Cortex of kidney (tissue), 1 donor: ENCODE results near the gene BRD2.

Source experiments
- DNase-seq: peaks from one replicate; lab custom pipeline; 2025; lab: John Stamatoyannopoulos, UW

The BRD2 gene

DNA sequence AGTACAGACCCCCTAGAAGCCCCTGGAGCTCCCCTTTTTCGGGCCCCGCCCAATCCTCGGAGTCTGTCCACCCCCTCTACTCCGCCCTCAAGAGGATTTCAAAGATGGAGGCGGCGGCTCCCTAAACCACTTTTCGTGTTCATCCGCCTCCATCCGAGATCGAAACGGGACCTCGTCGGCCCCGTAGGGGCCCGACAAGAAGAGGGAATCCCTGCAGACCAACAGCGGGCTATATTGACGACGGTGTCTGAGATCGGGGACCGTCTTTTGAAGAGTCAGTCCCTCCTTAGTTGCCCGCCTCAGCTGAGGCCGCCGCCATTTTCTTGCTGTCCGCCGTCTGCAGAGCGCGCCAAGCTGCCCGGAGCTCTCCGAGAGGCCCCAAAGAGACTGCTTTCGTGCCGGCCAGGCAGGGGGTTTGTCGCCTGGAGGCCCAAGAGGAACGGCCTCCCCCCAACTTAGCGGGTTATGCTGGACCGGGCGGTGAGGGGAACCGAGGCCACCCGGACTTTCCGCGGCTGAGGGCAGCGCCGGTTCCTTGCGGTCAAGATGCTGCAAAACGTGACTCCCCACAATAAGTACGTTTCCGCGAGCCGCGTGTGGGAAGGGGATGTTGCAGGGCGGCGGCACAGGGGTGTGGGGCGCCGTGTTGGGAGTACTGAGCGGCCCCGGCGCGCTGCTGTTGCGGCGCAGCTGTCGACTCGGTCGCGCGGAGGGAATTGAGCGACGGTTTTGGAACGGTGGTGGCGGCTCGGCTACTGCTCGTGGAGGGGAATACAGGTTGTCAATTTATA, 4.2 kb downstream of the BRD2 start:
- DNase-seq = no peak

DNA sequence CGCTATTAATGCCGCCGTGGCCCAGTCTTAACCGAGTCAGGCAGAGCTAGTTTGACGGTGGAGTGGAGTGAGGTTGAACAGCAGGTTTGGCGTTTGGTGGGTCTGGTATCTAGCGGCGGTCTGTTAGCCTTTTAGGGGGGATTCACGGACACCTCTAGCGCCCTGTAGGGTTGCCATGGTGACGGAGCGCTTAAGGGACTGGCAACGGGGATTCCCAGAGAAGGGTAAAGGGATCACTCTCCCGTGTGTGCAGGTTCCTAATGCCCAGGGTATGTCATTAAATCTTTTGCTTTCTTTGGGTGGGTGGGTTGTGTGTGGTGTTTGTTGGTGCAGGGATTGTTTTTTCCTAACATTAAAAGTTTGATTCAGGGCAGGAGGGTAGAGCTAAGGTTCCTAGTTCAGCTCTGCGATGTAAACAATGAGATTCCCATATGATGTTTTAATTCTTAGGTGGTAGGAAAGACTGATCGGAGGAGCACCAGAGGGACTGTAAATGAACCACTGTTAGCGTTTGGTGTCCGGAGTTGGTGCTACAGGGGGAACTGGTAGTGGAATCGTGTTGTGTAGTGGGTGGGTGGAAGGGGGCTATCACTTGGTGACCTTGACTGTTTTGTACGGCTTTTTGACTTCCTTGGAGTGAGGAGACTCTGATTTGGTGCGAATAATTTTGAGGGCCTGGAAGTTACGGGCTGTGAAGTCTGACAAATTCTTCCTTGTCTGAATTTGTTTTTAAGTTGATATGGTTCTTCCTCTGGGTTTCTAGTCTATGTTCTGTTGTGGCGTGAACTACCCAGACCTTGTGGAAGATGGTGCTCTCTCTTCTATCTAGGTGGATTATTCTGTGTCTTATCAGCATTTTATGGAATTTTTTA, 5.0 kb downstream of the BRD2 start:
- no peak for DNase-seq

DNA sequence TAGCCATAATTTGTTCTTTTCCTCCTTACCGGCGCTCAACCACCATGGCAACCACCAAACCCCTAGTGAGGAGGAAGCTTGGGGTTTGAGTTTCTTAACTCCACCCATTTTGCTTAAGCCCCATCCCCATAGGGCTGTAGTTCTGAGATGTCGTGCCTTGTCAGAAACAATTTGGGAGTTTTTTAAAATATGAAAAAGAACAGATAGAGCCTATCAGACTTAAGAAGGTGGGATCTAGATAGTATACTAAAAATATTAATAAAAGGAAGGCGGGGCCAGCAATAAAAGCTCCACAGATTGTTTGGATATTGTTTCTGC, 5.6 kb downstream of the BRD2 start:
- DNase-seq = no peak

DNA sequence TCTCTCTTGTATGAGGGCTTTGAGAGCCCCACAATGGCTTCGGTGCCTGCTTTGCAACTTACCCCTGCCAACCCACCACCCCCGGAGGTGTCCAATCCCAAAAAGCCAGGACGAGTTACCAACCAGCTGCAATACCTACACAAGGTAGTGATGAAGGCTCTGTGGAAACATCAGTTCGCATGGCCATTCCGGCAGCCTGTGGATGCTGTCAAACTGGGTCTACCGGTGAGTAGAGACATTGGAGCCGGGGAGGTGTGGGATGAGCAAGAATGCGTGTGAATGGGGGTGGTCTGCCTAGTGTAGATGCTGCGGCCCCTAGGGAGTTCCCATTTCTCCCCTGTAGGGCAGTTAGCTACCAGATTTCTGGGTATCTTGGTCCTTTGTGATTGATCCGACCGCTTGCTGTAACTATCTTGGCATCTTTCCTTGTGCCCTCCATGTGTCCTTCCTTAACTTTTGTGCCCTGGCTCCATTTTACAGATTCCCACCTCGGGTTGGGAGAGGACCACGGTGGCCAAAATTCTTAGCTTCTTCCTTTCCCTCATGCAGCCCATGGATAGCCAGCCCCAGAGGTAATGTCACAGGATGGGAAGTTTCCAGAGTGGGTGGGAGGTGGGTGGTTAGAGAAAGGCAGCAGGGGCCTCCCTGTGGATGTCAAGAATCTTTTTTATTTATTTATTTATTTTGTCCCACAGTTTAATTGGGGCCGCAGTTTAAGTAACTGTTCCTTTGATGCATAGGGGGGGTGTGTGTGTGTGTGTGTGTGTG, 6.3 kb downstream of the BRD2 start:
- no peak for DNase-seq

DNA sequence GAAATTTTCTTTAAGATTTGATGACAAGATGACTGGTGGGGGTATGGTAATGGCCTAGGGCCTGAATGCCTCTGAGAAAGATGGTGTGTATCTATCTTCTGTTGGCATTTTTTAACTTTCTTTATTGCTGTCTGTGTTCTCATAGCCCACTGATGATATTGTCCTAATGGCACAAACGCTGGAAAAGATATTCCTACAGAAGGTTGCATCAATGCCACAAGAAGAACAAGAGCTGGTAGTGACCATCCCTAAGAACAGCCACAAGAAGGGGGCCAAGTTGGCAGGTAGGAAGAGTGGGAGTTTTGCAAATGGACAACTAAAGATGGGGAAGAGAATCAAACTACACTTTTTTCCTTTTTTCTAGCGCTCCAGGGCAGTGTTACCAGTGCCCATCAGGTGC, 7.5 kb downstream of the BRD2 start:
- DNase-seq = no peak

DNA sequence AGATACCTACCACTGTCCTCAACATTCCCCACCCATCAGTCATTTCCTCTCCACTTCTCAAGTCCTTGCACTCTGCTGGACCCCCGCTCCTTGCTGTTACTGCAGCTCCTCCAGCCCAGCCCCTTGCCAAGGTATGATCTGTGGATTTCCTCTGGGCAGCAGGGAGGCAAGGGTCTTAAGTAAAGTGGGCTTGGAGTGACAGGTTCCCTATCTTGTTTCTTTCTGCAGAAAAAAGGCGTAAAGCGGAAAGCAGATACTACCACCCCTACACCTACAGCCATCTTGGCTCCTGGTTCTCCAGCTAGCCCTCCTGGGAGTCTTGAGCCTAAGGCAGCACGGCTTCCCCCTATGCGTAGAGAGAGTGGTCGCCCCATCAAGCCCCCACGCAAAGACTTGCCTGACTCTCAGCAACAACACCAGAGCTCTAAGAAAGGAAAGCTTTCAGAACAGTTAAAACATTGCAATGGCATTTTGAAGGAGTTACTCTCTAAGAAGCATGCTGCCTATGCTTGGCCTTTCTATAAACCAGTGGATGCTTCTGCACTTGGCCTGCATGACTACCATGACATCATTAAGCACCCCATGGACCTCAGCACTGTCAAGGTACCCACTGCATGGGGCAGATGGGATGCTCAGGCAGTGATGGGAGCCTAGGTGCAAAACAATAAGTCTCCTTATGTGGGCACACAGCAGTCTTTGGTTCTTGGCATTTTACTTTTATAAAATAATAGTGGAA, 8.1 kb downstream of the BRD2 start:
- no peak for DNase-seq

DNA sequence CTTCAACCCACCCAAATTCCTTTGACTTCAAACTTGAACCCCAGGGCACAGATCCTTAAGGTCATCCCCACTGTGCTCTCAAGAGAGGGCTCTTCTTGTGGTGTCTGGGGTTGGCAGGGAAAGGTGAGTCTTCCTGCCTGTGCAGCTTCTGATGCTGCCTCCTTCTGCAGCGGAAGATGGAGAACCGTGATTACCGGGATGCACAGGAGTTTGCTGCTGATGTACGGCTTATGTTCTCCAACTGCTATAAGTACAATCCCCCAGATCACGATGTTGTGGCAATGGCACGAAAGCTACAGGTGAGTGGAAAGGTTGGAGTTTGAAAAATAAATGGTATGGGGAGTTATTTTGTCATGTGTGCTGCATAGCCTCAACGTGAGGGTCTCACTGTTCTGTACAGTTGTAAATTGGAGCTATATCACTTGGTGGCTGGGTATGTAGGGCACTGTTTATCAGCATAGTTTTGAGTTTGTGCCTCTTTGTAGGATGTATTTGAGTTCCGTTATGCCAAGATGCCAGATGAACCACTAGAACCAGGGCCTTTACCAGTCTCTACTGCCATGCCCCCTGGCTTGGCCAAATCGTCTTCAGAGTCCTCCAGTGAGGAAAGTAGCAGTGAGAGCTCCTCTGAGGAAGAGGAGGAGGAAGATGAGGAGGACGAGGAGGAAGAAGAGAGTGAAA, 9.0 kb downstream of the BRD2 start:
- no peak for DNase-seq

DNA sequence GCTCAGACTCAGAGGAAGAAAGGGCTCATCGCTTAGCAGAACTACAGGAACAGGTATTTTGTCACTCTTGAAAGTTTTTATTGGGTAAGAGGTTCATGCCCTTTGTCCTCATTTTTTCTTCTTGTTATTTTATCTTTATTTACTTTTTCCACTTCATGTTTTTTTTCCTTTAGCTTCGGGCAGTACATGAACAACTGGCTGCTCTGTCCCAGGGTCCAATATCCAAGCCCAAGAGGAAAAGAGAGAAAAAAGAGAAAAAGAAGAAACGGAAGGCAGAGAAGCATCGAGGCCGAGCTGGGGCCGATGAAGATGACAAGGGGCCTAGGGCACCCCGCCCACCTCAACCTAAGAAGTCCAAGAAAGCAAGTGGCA, 9.5 kb downstream of the BRD2 start:
- DNase-seq = no peak

DNA sequence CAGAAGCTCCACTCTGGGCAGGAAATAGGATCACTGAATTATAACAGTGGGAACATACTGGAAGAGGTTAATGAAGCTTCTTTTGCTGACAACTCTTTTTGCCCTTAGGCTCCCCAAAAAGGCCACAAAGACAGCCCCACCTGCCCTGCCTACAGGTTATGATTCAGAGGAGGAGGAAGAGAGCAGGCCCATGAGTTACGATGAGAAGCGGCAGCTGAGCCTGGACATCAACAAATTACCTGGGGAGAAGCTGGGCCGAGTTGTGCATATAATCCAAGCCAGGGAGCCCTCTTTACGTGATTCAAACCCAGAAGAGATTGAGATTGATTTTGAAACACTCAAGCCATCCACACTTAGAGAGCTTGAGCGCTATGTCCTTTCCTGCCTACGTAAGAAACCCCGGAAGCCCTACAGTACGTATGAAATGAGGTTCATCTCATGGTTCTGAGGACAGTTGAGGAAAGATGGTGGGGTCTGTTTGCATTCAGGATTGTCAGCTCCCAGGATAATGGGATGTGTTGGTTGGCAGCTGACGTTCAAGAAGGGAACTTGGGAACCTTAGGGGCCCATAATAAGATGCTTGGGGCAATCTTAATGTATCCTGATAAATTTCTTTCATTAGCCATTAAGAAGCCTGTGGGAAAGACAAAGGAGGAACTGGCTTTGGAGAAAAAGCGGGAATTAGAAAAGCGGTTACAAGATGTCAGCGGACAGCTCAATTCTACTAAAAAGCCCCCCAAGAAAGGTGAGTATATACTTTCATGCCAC, 11.5 kb downstream of the BRD2 start:
- DNase-seq = no peak

DNA sequence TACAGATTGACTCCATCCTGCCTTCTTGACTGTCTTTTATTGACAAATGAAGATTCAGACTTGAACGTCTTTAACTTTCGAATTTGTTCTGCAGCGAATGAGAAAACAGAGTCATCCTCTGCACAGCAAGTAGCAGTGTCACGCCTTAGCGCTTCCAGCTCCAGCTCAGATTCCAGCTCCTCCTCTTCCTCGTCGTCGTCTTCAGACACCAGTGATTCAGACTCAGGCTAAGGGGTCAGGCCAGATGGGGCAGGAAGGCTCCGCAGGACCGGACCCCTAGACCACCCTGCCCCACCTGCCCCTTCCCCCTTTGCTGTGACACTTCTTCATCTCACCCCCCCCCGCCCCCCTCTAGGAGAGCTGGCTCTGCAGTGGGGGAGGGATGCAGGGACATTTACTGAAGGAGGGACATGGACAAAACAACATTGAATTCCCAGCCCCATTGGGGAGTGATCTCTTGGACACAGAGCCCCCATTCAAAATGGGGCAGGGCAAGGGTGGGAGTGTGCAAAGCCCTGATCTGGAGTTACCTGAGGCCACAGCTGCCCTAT, 12.2 kb downstream of the BRD2 start:
- no peak for DNase-seq

DNA sequence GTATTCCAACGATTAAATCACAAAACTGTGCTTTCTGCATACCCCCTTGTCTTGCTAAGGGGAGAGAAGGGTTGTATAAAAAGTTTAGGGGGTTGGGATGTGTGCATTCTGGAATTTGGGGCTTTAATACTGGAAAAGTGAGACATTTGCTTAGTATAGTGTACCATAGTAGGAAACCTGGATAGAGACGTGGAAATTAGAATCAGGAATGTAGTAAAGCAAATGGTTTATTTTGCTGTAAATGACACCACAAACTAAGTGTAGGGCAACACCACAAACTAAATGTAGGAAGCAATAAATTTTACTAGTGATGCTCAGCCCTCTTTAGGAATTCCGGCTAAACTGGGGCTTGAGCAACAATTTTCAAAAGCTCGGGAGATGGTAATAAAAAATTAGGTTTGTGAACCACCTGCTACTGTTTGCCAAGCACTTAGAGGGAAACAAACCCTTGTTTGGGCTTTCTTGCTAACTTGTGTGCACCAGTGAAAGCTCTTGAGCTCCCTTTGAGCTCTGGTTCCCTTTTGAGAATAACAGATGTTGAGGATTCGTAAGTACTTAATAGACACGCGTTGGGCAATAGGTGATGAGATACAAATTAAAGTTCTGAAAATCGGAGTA, 13.8 kb downstream of the BRD2 start:
- no peak for DNase-seq

DNA sequence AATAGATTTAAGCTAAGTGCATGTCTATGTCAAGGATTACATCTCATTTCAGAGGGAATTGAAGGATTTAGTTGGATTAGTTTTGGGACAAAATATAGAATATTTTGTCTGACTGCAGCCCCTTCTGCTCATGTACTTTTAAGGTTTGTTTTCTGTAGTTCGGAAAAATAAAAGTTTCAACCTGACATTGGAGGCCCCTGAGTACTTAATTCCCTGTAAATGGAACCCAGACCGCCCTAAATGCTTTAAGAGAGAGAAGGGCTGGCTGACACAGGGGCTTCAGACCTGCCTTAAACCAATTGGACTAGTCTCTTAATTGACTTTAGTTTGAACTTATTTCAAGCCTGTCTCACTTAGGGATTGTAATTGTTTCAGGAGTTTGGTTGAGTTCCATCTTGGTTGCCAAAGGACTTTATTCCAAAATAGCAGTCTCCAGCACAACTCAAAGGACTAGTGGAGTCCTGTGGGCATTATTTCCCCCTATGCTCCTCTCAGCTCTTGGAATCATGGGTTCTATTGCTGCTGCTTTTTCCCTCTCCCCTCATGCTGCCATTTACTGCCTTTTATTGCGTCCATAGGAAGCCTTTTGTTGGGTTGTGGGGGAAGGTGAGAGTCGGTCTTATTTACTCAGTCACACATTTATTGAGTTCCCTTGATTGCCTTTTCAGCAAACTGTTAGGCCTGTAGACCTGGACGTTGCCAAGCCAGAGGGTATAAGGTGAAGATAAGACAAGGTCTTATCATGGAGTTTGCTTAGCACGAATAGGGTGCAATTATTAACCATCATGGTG, 14.5 kb downstream of the BRD2 start:
- no peak for DNase-seq

DNA sequence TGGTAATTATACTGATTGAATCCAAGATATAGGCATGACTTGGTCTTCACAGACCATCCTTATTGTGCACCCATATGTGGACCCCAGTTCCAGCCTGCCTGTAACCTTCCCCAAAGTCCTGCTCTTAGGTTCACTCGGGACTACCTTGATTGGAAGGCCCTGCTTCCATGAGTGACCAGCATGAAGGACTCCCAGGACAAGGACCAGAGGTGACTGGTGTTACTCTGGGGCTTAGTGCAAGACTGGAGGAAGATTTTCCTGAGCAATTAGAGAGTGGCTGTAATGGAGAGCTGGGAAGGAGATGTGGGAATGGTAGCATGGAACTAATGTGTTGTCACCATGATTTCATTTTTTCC, 15.1 kb downstream of the BRD2 start:
- DNase-seq = no peak

DNA sequence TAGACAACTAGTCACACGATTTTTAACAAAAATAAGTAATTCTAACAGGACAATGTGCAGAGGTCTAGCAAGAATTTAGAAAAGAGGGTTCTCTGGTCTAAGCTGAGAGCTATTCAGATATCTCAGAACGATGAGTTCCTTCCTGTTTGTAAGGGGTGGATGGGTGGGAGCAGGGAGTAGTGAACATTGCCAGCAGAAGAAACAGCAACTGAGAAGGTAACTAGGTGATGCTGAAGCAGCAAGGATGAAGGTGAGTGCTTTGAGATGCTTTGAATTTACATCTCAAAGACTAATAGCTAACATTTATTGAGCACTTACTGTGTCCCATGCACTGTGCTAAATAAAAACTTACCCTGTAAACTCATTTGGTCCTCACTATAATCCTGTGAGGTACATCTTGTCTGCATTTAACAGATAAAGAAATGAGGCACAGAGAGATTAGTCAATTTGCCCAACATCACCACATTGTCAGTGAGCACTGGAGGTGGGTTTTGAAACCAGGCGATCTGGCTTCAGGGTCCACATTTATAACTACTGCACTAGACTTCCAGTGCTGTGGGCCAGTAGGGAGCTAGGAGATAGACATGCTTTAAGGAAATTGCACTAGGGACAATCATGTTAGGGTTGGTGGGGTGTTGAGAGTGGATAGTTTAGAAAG, 15.7 kb downstream of the BRD2 start:
- no peak for DNase-seq

DNA sequence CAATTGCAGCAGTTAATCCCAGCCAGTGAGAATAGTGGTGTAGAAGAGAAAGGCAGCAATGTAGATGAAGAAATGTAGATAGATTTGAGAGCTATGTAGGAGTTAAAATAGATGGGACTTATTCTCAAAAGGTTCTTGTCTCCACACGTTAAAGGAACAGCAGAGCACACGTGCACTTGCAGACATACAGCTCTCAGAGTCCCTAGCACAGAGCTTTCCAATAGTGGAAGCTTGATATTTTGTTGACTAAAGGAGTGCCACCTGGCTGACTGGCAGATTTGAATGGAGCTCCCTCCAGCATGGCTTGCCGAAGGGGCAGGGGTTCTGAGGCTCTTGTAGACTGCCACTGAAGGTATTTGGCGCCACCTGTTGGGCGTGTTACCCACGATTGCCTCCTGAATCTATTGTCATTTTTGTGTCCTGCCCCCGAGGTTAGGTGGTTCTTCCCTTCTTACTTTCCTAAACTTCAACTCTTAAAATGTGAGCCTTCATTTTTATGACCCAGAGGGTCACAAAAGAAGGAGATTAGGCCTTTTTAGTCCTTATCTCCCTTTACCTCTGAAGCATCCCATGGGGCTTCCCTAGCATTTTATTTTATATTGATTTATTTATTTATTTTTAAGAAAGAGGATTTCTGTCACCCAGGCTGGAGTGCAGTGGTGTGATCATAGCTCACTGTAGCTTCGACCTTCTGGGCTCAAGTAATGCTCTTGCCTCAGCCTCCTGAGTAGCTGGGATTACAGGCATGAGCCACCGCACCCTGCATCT, 16.4 kb downstream of the BRD2 start:
- no peak for DNase-seq

DNA sequence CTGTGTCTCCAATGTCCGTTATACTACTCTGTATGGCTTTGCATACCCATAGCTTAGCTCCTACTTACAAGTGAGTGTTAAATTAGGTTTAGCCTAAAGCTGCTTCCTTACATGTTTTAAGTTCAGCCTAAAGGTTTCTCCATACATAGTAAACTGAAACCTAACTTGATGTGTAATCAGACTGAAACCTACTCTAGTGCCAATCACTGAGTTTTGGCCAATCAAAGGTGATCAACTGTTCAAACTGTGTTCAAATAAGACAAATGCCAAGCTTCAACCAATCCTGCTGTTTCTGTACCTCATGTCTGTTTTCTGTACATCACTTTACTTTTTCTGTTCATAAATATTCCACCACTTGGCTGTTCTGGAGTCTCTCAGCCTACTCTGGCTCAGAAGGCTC, 21.0 kb downstream of the BRD2 start:
- DNase-seq = no peak

DNA sequence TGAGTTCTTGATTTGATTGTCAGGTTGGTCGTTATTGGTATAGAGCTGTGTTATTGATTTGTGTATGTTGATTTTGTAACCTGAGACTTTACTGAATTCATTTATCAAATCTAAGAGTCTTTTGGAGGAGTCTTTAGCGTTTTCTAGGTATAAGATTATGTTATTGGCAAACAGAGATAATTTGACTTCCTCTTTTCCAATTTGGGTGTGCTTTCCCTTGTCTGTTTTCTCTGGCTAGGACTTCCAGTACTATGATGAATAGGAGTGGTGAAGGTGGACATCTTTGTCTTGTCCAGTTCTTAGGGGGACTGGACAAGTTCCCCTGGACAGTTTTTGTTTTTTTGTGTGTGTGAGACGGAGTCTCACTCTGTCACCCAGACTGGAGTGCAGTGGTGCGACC, 23.6 kb downstream of the BRD2 start:
- no peak for DNase-seq

DNA sequence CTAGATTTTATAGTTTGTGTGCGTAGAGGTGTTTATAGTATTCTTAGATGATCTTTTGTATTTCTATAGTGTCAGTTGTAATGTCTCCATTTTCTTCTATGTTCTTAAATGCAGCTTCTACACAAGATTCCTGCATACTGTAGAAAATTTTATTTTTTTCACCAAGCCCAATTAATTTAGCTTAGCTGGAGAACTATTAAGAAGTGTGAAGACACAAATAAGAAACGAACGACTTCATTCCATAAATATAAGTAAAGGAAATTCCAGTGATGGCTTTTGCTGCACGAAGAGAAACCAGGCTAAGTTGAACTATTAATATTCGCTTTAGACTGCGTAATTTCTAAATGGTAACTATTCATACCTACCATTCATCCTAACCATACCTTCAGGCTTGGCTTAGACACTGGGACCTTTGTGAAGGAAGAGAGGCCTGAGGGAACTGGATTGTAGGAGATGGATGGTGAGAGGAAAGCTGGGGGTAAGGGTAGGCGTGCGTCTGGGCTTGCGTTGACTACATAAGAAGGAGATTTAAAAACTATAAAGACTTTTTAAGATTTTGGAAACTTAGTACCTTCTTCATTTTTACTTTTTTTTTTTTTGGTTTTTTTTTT, 25.1 kb downstream of the BRD2 start:
- DNase-seq = no peak
